Mesendoderm (in vitro differentiated cells): ENCODE measurements around the gene MPIG6B.

Experiments
- DNase-seq: peaks from one replicate; pipeline ENCODE4 v3.0.0; 2013
- H2AK5ac ChIP-seq: 2 replicates; pipeline ENCODE4 v1.6.1; 2013; ENCODE audit warnings: low read length, inconsistent platforms
- H2BK120ac ChIP-seq: 2 replicates; pipeline ENCODE4 v1.6.1; 2013; ENCODE audit warnings: low read depth, mild to moderate bottlenecking, low read length, moderate library complexity, mixed read lengths
- H2BK15ac ChIP-seq: replicated peaks from 2 replicates; pipeline ENCODE4 v1.6.1; 2013; ENCODE audit warnings: low read depth, mild to moderate bottlenecking, moderate library complexity
- H2BK5ac ChIP-seq: 2 replicates; pipeline ENCODE4 v1.6.1; 2013; ENCODE audit warnings: low read length, inconsistent platforms
- H3K18ac ChIP-seq: 2 replicates; pipeline ENCODE4 v1.6.1; 2013; ENCODE audit warnings: mild to moderate bottlenecking, low read length, mixed read lengths
- H3K23ac ChIP-seq: one replicate; pipeline ENCODE4 v1.6.1; 2013; ENCODE audit warnings: low read length
- H3K27ac ChIP-seq: 2 replicates; pipeline ENCODE4 v1.5.1; 2013; ENCODE audit warnings: low read depth, mild to moderate bottlenecking, inconsistent platforms, low read length, moderate library complexity
- H3K27me3 ChIP-seq: 2 replicates; pipeline ENCODE4 v1.6.1; 2013; ENCODE audit warnings: low read length, control low read depth, mild to moderate bottlenecking, inconsistent platforms; ENCODE audit not compliant: insufficient read depth, poor library complexity
- H3K36me3 ChIP-seq: 2 replicates; pipeline ENCODE4 v1.6.1; 2013; ENCODE audit warnings: low read length, inconsistent platforms; ENCODE audit not compliant: control insufficient read depth, insufficient read depth
- H3K4ac ChIP-seq: one replicate; pipeline ENCODE4 v1.6.1; 2013; ENCODE audit warnings: low read depth, mild to moderate bottlenecking, low read length, moderate library complexity
- H3K4me1 ChIP-seq: 2 replicates; pipeline ENCODE4 v1.6.1; 2013; ENCODE audit warnings: low read depth, low read length, inconsistent platforms; ENCODE audit not compliant: control insufficient read depth
- H3K4me2 ChIP-seq: 2 replicates; pipeline ENCODE4 v1.6.1; 2013; ENCODE audit warnings: low read length
- H3K4me3 ChIP-seq: 2 replicates; pipeline ENCODE4 v1.5.1; 2013; ENCODE audit warnings: mild to moderate bottlenecking, low read length
- H3K56ac ChIP-seq: one replicate; pipeline ENCODE4 v1.6.1; 2013; ENCODE audit warnings: low read length
- H3K79me1 ChIP-seq: 2 replicates; pipeline ENCODE4 v1.6.1; 2013; ENCODE audit warnings: low read length, inconsistent platforms
- H3K79me2 ChIP-seq: 2 replicates; pipeline ENCODE4 v1.6.1; 2013; ENCODE audit warnings: mild to moderate bottlenecking, low read length; ENCODE audit not compliant: control insufficient read depth, insufficient read depth
- H3K9ac ChIP-seq: 2 replicates; pipeline ENCODE4 v1.6.1; 2013; ENCODE audit warnings: low read length, inconsistent platforms
- H4K5ac ChIP-seq: one replicate; pipeline ENCODE4 v1.6.1; 2013; ENCODE audit warnings: low read length
- H4K8ac ChIP-seq: one replicate; pipeline ENCODE4 v1.6.1; 2013; ENCODE audit warnings: low read depth, mild to moderate bottlenecking, control low read depth, low read length, moderate library complexity
- WGBS: extraction: QIAGEN DNeasy Blood & Tissue Kit; methylation state at CpG from one replicate; pipeline ENCODE4 v1.1.7; 2013; ENCODE audit warnings: low lambda C conversion rate, missing lambda C conversion rate; ENCODE audit not compliant: insufficient coverage; ENCODE audit errors: extremely low coverage; 5-methylcytosine and 5-hydroxymethylcytosine counted together

Gene MPIG6B

GRCh38 chr6:31702405-31702818 is 20.8 kb upstream of the MPIG6B start:
- peak overlapping the region; percentile 81 for H3K23ac ChIP-seq
- peaks cover 7% of the 10 kb centered on the region for H3K4me1 ChIP-seq
- H3K18ac ChIP-seq = peak overlapping the region; percentile 97
- peaks cover 17% of the 10 kb centered on the region for H3K79me1 ChIP-seq
- no peak overlapping the region for H2BK120ac ChIP-seq
- peak overlapping the region; percentile 95 for H3K56ac ChIP-seq
- H3K27ac ChIP-seq = peak overlapping the region; percentile 95
- no CpG with 5 or more reads among the region's 10 CpGs for WGBS
- no peak overlapping the region for H4K5ac ChIP-seq
- H4K8ac ChIP-seq = no peak overlapping the region
- peak overlapping the region; percentile 99 for H3K4me3 ChIP-seq
- peak; percentile 76 for DNase-seq
- peak overlapping the region; percentile 95 for H3K9ac ChIP-seq
- peaks cover 3% of the 10 kb centered on the region for H3K36me3 ChIP-seq
- H3K4me2 ChIP-seq = peak overlapping the region; percentile 99
- H3K4ac ChIP-seq = peak overlapping the region; percentile 92
- H2AK5ac ChIP-seq = peak overlapping the region; percentile 95
- H2BK15ac ChIP-seq = no peak overlapping the region
- no peaks in the 10 kb centered on the region for H3K27me3 ChIP-seq
- peak overlapping the region; percentile 86 for H2BK5ac ChIP-seq
- peaks cover 17% of the 10 kb centered on the region for H3K79me2 ChIP-seq

GRCh38 chr6:31702819-31703716 is 20.1 kb upstream of the MPIG6B start, which contains the start of gene ABHD16A:
Gene ABHD16A (minus strand): TSS chr6:31703324. CDS start chr6:31703281, 43 bp downstream.
- peaks cover 14% of the 10 kb centered on the region for H3K79me2 ChIP-seq
- H2BK5ac ChIP-seq = peak within 1 kb of the TSS; percentile 86
- DNase-seq = peak; percentile 99
- H2AK5ac ChIP-seq = peak within 1 kb of the TSS; percentile 95
- no CpG with 5 or more reads among the region's 54 CpGs for WGBS
- H3K9ac ChIP-seq = peak within 1 kb of the TSS; percentile 95
- H3K36me3 ChIP-seq = no peaks in the 10 kb centered on the region
- peak within 1 kb of the TSS; percentile 99 for H3K4me3 ChIP-seq
- peak within 1 kb of the TSS; percentile 92 for H3K4ac ChIP-seq
- H4K8ac ChIP-seq = no peak within 1 kb of the TSS
- peaks cover 7% of the 10 kb centered on the region for H3K4me1 ChIP-seq
- peak within 1 kb of the TSS; percentile 81 for H3K23ac ChIP-seq
- H3K56ac ChIP-seq = peak within 1 kb of the TSS; percentile 95
- H3K18ac ChIP-seq = peak within 1 kb of the TSS; percentile 97
- H3K27me3 ChIP-seq = no peaks in the 10 kb centered on the region
- H2BK120ac ChIP-seq = peak within 1 kb of the TSS; percentile 77
- H3K4me2 ChIP-seq = peak within 1 kb of the TSS; percentile 99
- no peak within 1 kb of the TSS for H4K5ac ChIP-seq
- H3K27ac ChIP-seq = peak within 1 kb of the TSS; percentile 95
- no peak within 1 kb of the TSS for H2BK15ac ChIP-seq
- H3K79me1 ChIP-seq = peaks cover 14% of the 10 kb centered on the region

GRCh38 chr6:31705931-31706330 is 17.2 kb upstream of the MPIG6B start:
- no peak overlapping the region for H3K9ac ChIP-seq
- no peak overlapping the region for H3K23ac ChIP-seq
- H2BK15ac ChIP-seq = no peak overlapping the region
- no peak overlapping the region for H3K4me2 ChIP-seq
- H3K79me1 ChIP-seq = peaks cover 11% of the 10 kb centered on the region
- no peak overlapping the region for H3K4ac ChIP-seq
- H3K4me3 ChIP-seq = no peak overlapping the region
- no peaks in the 10 kb centered on the region for H3K36me3 ChIP-seq
- no peaks in the 10 kb centered on the region for H3K27me3 ChIP-seq
- no peak overlapping the region for H2BK5ac ChIP-seq
- H4K5ac ChIP-seq = no peak overlapping the region
- no peak overlapping the region for H3K18ac ChIP-seq
- peaks cover 10% of the 10 kb centered on the region for H3K4me1 ChIP-seq
- no peak overlapping the region for H2BK120ac ChIP-seq
- no peak overlapping the region for H3K27ac ChIP-seq
- DNase-seq = no peak
- WGBS = no CpG with 5 or more reads among the region's 6 CpGs
- no peak overlapping the region for H2AK5ac ChIP-seq
- no peak overlapping the region for H4K8ac ChIP-seq
- H3K56ac ChIP-seq = no peak overlapping the region
- H3K79me2 ChIP-seq = peaks cover 12% of the 10 kb centered on the region

- H4K8ac ChIP-seq = no peak within 1 kb of the TSS
- H3K4me3 ChIP-seq = no peak within 1 kb of the TSS
- no peak within 1 kb of the TSS for H3K4me2 ChIP-seq
- no peaks in the 10 kb centered on the region for H3K36me3 ChIP-seq
- H3K79me1 ChIP-seq = peaks cover 6% of the 10 kb centered on the region
- no peak within 1 kb of the TSS for H3K23ac ChIP-seq
- no peak within 1 kb of the TSS for H3K27ac ChIP-seq
- peak within 1 kb of the TSS; percentile 7 for H3K4ac ChIP-seq
- no peaks in the 10 kb centered on the region for H3K27me3 ChIP-seq
- H3K79me2 ChIP-seq = peaks cover 6% of the 10 kb centered on the region
- H2BK5ac ChIP-seq = no peak within 1 kb of the TSS
- peaks cover 10% of the 10 kb centered on the region for H3K4me1 ChIP-seq
- no peak within 1 kb of the TSS for H3K9ac ChIP-seq
- no peak within 1 kb of the TSS for H2BK120ac ChIP-seq
- no peak within 1 kb of the TSS for H3K18ac ChIP-seq
- H4K5ac ChIP-seq = no peak within 1 kb of the TSS
- no peak within 1 kb of the TSS for H2AK5ac ChIP-seq
- no peak within 1 kb of the TSS for H3K56ac ChIP-seq
- DNase-seq = no peak
- WGBS = no CpG with 5 or more reads among the region's 3 CpGs
- no peak within 1 kb of the TSS for H2BK15ac ChIP-seq
Observed at GRCh38 chr6:31706599-31706998, 16.6 kb upstream of the MPIG6B start, which contains the start of gene LY6G6F. Gene LY6G6F (plus strand): TSS chr6:31706866. CDS start chr6:31706907, 41 bp downstream.

GRCh38 chr6:31707701-31708100 is 15.5 kb upstream of the MPIG6B start:
- Histone ChIP-seq H3K9ac (no peak overlapping the region), H4K8ac (no peak overlapping the region), H3K79me1 (no peaks in the 10 kb centered on the region), H3K4me2 (no peak overlapping the region), H2BK120ac (no peak overlapping the region), H3K27me3 (no peaks in the 10 kb centered on the region), H3K79me2 (no peaks in the 10 kb centered on the region), H3K4ac (no peak overlapping the region), H3K27ac (no peak overlapping the region), H2BK5ac (no peak overlapping the region), H3K56ac (no peak overlapping the region), H3K36me3 (no peaks in the 10 kb centered on the region), H3K18ac (no peak overlapping the region), H3K4me1 (peaks cover 4% of the 10 kb centered on the region), H4K5ac (no peak overlapping the region), H3K4me3 (no peak overlapping the region), H2AK5ac (no peak overlapping the region), H3K23ac (no peak overlapping the region), H2BK15ac (no peak overlapping the region)
- DNase-seq = no peak
- WGBS = no CpG with 5 or more reads among the region's 10 CpGs
